GM19035 (cell line): ENCODE results near the gene KIFC1.
"Not testable (repeated sequence)": the region's sequence is repeated elsewhere in the genome, so short reads cannot be mapped to it uniquely, and the experiment has no call there.

ENCODE experiments used
- ATAC-seq: cut with Tn5 transposase; IDR thresholded peaks from one replicate; pipeline ENCODE4 v1.9.1; 2021; ENCODE audit not compliant: unreplicated experiment

The KIFC1 gene

DNA sequence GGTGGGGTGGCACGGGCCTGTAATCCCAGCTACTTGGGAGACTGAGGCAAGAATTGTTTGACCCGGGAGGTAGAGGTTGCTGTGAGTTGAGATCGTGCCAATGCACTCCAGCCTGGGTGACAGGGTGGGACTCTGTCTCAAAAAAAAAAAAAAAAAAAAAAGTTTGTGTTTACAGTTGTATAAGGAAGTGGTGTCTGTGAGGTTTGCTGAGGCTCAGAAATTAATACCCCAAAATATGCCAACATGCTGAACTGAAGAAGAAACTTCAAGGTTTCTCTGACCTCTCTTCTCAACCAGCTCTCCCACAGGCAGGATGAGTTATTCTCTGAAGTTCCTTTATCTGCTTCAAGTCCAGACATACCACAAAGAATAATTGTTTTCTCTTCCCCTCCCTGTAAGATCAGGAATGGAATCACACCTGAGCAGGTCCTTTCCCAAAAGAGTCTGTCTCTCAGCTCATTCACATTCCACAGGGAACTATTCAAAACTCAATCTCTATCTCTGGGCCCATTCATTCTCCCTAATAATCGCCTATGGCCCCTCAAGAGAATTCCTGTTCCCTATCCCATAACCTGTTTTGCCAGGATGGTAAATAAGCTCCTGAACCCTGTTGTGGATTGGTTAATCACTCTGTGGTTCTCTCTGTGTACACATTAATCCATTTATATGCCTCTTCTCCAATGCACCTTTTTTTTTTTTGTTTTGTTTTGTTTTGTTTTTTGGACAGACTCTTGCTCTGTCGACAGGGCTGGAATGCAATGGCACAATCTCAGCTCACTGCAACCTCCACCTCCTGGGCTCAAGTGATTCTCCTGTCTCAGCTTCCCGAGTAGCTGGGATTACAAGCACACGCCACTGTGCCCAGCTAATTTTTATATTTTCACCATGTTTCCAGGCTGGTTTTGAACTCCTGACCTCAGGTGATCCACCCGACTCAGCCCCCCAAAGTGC, 17.4 kb upstream of the KIFC1 start:
- no peak for ATAC-seq

- no peak for ATAC-seq
Measured at GRCh38 chr6:33375143-33375671, 16.4 kb upstream of the KIFC1 start.

DNA sequence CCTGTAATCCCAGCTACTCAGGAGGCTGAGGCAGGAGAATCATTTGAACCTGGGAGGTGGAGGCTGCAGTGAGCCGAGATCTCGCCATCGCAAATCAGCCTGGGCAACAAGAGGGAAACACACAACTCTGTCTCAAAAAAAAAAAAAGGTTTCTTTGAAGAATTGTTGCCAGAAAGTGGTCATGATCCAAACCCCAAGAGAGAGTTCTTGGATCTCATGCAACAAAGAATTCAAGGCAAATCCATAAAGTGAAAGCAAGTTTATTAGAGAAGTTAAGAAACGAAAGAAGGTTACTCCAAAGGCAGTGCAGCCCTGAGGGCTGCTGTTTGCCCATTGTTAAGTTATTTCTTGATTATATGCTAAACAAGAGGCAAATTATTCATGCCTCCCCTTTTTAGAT, 14.5 kb upstream of the KIFC1 start:
- no peak for ATAC-seq

- not testable (repeated sequence) for ATAC-seq
Measured at GRCh38 chr6:33379184-33379583, 12.4 kb upstream of the KIFC1 start.

- ATAC-seq = no peak
Measured at GRCh38 chr6:33380272-33380981, 11.2 kb upstream of the KIFC1 start.

- no peak for ATAC-seq
Measured at GRCh38 chr6:33383427-33384185, 8.0 kb upstream of the KIFC1 start.

GRCh38 chr6:33384581-33385020, 7.0 kb upstream of the KIFC1 start:
- no peak for ATAC-seq

- no peak for ATAC-seq
Measured at GRCh38 chr6:33390173-33390572, 1.4 kb upstream of the KIFC1 start.

DNA sequence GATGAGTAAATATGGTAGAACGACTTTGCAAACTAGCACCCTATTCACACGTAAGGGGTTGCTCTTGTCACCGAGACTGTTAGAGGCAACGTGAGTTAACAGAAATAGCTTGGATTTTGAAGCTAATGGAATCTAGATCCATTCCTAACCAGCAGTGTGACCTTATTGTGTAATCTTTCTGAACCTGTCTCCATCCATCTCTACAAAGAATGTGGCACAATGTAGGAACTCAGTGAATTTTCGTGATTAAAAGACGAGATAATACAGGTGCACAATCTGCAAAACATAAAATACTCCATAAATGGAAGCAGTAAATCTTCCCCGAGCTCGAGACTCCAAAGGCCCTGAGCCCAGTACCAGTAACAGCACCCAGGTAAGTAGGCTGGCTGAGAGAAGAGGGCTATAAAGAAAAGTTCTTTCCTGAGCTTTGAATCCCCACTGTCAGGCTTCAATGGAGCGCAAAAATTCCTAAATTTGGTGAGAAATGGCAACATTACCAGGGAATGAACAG, 801 bp upstream of the KIFC1 start:
- no peak for ATAC-seq

GRCh38 chr6:33391922-33392594, 435 bp downstream of the KIFC1 start:
- ATAC-seq = peak; percentile 15

DNA sequence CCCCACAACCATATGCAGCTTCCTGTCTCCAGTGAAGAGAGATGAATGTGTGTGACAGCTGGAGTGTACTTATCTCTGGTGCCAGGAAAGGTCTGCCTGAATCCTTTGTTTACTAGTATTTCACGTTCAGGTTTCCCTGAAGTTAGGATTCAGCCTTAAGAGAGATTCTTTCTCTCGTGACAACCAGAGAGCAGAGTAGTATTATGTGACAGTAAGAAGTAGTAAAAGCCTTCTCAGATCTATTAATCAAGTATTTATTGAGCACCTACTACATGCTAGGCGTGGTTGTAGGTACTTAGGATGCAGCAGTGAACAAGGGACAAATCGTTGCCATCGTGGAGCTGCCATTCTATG, 949 bp downstream of the KIFC1 start:
- ATAC-seq = no peak

GRCh38 chr6:33392979-33393378, 1.4 kb downstream of the KIFC1 start:
- ATAC-seq = no peak

DNA sequence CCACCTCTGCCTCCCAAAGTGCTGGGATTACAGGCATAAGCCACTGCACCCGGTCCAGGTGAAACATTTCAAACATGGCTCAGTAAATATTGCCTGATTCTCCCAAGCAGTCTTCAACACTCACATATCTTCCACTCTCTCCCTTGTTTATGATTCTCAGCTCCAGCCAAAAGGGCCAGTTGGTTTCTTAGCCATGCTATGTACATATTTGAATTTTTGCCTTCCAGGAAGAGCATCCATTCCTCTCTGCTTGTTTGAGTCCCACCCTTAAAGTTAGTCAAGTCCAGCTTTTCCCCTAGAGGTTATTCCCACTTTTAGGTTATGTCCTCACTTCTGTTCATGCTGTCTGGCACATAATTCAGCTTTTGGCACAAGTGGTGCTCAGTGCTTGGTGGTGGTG, 5.9 kb downstream of the KIFC1 start:
- no peak for ATAC-seq

- ATAC-seq = not testable (repeated sequence)
Measured at GRCh38 chr6:33398601-33399000, 7.0 kb downstream of the KIFC1 start.

DNA sequence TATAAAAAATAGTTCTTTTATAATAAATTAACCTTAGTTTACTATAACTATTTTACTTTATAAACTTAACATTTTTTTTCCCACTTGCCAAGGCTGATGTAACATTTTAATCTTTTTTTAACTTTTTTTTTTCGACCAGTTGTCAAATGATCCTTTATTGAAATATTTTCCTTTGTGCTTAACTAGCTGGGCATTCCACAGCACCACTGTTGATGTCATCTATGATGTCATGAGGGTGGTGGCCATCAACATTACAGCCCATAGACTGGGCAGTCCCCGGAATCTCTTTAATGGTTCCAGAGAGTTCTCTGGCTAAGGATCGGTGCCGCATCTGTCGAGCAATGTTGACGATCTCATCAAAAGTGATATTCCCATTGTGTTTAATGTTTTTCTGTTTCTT, 8.3 kb downstream of the KIFC1 start:
- not testable (repeated sequence) for ATAC-seq

DNA sequence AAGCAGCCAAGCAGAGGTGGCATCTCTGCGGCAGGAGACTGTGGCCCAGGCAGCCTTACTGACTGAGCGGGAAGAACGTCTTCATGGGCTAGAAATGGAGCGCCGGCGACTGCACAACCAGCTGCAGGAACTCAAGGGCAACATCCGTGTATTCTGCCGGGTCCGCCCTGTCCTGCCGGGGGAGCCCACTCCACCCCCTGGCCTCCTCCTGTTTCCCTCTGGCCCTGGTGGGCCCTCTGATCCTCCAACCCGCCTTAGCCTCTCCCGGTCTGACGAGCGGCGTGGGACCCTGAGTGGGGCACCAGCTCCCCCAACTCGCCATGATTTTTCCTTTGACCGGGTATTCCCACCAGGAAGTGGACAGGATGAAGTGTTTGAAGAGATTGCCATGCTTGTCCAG, 13.3 kb downstream of the KIFC1 start:
- ATAC-seq = no peak

- ATAC-seq = no peak
Measured at GRCh38 chr6:33405386-33405940, 13.8 kb downstream of the KIFC1 start.

DNA sequence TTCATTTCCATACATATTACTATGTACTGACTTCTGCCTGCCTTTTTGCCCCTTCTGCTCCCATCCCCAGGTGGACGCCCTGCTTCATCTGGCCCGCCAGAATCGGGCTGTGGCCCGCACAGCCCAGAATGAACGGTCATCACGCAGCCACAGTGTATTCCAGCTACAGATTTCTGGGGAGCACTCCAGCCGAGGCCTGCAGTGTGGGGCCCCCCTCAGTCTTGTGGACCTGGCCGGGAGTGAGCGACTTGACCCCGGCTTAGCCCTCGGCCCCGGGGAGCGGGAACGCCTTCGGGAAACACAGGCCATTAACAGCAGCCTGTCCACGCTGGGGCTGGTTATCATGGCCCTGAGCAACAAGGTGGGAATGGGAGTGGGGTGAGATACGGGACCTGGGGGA, 14.5 kb downstream of the KIFC1 start:
- no peak for ATAC-seq

- no peak for ATAC-seq
Measured at GRCh38 chr6:33407132-33407718, 15.6 kb downstream of the KIFC1 start.
